ENCODE measurements around the gene HSPA4L. TPM values are rescaled to one million over a fixed set of nuclear protein-coding genes. Genes with fewer than 3 reads are reported as not detected.

Gene HSPA4L
- total and polyA plus RNA-seq, 5 experiments from 2014 or later: 0.32 TPM; not detected in 4

- H3K27ac Mint-ChIP-seq: no peak overlapping the region
- peaks cover 3 to 19% (median 4%) of the 10 kb centered on the region in 3 donors for H3K36me3 Mint-ChIP-seq
- POLR2A ChIA-PET: interaction anchor here (1.4 kb wide), 1 partner anchor 9 kb away, joined by 3 read pairs; the partner anchor contains the start of gene PLK4
- H3K4me1 Mint-ChIP-seq: no peaks in the 10 kb centered on the region
- no peak for ATAC-seq
- H3K27me3 Mint-ChIP-seq: no peaks in the 10 kb centered on the region
- no peak overlapping the region for H3K4me3 Mint-ChIP-seq
- DNase-seq: no peak
- H3K9me3 Mint-ChIP-seq: no peaks in the 10 kb centered on the region
Measured at GRCh38 chr4:127889903-127890302, 107.8 kb downstream of the HSPA4L start.

Other genes with a start within 250 kb of the HSPA4L start
- gene INTU, start 149.4 kb upstream of the HSPA4L start, total RNA-seq: under 1 TPM; 0.60 to 0.80 TPM
- gene INTU, start 149.4 kb upstream of the HSPA4L start, polyA plus RNA-seq: under 1 TPM in 1 of 3 donors, not detected in 2; 0.14 TPM
- not detected for gene SLC25A31, start 51.9 kb upstream of the HSPA4L start, total RNA-seq
- gene SLC25A31, start 51.9 kb upstream of the HSPA4L start, polyA plus RNA-seq: not detected
- 1 to 10 TPM; 2.2 to 2.8 TPM for gene PLK4, start 98.6 kb downstream of the HSPA4L start, total RNA-seq
- gene PLK4, start 98.6 kb downstream of the HSPA4L start, polyA plus RNA-seq: 1 to 10 TPM in 2 of 3 donors, under 1 TPM in 1; 0.96 to 2.0 (median 1.1) TPM
- 10 to 100 TPM; 43.0 to 44.3 TPM for gene MFSD8, start 182.9 kb downstream of the HSPA4L start, total RNA-seq
- 1 to 10 TPM; 5.8 to 7.8 (median 7.6) TPM for gene MFSD8, start 182.9 kb downstream of the HSPA4L start, polyA plus RNA-seq
- gene ABHD18, start 183.1 kb downstream of the HSPA4L start, total RNA-seq: 10 to 100 TPM; 27.5 to 27.6 TPM
- 10 to 100 TPM in 1 of 3 donors, 1 to 10 TPM in 2; 6.8 to 14.6 (median 9.0) TPM for gene ABHD18, start 183.1 kb downstream of the HSPA4L start, polyA plus RNA-seq